SK-N-MC (cell line): ENCODE data around the gene CROCC2.

Experiments used
- DNase-seq: peaks from one replicate; pipeline ENCODE4 v3.0.0-alpha.2; 2011; ENCODE audit warnings: low read depth, low spot score
- H3K27ac ChIP-seq: fragments of 200-600 bp; sonication (generic); 2 replicates; pipeline ENCODE4 v1.5.1; 2016; ENCODE audit warnings: mixed run types
- H3K36me3 ChIP-seq: fragments of 200-600 bp; sonication (generic); 2 replicates; pipeline ENCODE4 v1.6.1; 2017; ENCODE audit warnings: antibody characterized with exemption, low read length, mixed read lengths; ENCODE audit not compliant: insufficient read depth
- H3K4me3 ChIP-seq: fragments of 200-600 bp; sonication (generic); 2 replicates; pipeline ENCODE4 v1.5.1; 2016
- H3K9ac ChIP-seq: fragments of 200-600 bp; sonication (generic); 2 replicates; pipeline ENCODE4 v1.8.0; 2017; ENCODE audit warnings: mixed run types, mixed read lengths; ENCODE audit not compliant: insufficient read length
- H3K9me3 ChIP-seq: fragments of 200-600 bp; sonication (generic); 2 replicates; pipeline ENCODE4 v1.6.1; 2017; ENCODE audit warnings: low read depth, mild to moderate bottlenecking, antibody characterized with exemption, low read length, moderate library complexity, mixed read lengths
- EZH2 ChIP-seq: fragments of 200-600 bp; sonication (generic); IDR thresholded peaks from one replicate; pipeline ENCODE4 v1.6.1; 2017; ENCODE audit warnings: antibody characterized with exemption
- FOXP2 ChIP-seq: optimal IDR thresholded peaks from 2 replicates; pipeline ENCODE3; 2011; ENCODE audit warnings: mild to moderate bottlenecking, moderate library complexity; ENCODE audit not compliant: insufficient read depth; ENCODE audit errors: extremely low read length, control extremely low read depth
- POLR2AphosphoS5 ChIP-seq: IDR thresholded peaks from 2 replicates; pipeline ENCODE4 v1.6.1; 2012; ENCODE audit warnings: mild to moderate bottlenecking, low read depth, low read length, borderline replicate concordance

Gene CROCC2

DNA sequence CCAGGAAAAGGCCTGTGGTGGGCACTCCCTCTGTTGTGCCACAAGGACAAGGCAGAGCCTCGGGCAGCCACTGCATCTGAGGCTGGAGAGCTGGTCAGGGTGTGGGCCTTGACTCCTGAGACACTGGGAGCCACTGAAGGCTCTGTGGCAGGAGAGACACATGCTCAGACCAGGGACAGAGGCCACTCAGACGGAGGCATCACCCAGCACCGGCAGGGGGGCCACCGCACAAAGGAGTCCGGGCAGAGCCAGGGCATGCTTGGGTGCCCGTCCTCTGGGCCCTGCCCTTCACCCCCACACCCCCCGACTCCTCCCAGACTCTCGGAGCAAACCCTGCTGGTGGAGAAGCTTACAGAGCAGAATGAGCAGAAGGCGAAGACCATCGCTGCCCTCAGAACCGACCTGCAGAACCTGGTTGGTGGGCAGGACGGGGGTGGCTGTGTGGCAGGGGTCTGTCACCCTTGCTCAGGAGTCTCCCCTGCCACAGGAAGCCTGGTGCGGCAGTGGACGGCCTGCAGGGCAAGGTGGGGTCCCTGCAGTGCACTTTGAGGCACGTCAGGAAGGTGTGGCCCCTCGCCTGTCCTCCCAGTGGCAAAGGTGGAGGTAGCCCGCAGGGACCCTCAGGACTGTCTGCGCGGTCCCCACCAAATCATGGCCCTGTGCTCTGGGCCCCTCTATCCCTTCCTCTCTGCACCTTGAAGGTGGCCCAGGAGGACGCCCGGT, 26.0 kb downstream of the CROCC2 start:
- TF ChIP-seq EZH2 (no peak), POLR2AphosphoS5 (no peak), FOXP2 (no peak)
- Histone ChIP-seq H3K27ac (no peak overlapping the region), H3K4me3 (no peak overlapping the region), H3K9me3 (no peaks in the 10 kb centered on the region), H3K9ac (no peak overlapping the region), H3K36me3 (no peaks in the 10 kb centered on the region)
- no peak for DNase-seq

DNA sequence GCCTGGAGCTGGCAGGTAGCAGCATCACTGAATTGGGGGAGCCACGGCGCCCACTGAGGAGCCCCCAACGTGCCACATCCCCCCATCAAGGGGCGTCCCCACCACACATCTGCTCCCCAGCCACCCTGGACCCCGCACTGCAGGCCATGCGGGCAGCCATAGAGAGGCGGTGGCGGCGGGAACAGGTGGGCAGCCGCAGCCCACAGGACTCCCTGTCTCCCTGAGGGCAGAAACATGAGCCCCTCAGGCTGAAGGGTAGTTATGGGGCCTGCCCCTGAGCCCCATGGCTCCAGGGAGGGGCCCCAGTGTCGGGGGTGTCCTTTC, 26.6 kb downstream of the CROCC2 start:
- Histone ChIP-seq H3K9ac (no peak overlapping the region), H3K27ac (no peak overlapping the region), H3K36me3 (no peaks in the 10 kb centered on the region), H3K9me3 (no peaks in the 10 kb centered on the region), H3K4me3 (no peak overlapping the region)
- TF ChIP-seq EZH2 (no peak), FOXP2 (no peak), POLR2AphosphoS5 (no peak)
- DNase-seq: no peak

DNA sequence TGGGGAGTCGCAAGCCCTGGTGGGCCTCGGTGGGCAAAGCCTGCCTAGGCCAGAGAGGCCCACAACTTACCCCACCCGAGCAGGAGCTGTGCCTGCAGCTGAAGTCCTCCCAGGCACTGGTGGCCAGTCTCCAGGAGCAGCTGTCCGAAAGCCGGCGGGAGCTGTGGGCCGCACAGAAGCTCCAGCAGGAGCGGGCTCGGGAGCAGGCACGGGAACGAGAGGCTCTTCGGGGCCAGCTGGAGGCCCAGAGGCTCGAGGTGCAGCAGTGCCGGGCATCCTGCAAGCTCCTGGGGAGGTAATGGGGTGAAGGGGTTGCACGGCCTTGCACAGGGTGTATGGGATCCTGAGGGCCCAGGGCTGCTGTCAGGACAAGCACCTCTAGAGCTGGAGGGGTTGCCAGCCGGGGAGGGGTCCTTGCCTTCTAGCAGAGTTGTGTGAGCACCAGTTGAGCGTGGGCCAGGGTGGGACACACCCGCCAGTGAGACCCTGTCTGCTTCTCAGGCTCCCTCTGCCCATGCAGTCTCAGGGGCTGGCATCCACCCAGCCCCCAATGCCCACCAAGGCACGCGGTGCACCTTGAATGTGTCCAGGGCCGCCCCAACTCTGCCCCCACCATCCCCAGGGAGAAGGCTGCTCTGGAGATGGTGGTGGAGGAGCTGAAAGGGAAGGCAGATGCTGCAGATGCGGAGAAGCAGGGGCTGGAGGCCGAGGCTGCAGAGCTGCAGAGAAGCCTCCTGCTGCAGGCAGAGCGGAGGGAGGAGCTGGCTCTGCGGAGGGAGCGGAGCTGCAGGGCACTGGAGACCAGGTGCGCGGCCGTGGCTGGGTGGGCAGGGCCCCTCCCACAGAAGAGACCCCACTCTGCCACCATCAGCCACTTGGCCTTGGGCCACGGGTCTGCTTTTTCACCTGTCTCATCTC, 27.2 kb downstream of the CROCC2 start:
- Histone ChIP-seq H3K4me3 (no peak overlapping the region), H3K9me3 (no peaks in the 10 kb centered on the region), H3K27ac (no peak overlapping the region), H3K9ac (no peak overlapping the region), H3K36me3 (no peaks in the 10 kb centered on the region)
- TF ChIP-seq POLR2AphosphoS5 (no peak), EZH2 (no peak), FOXP2 (no peak)
- no peak for DNase-seq

DNA sequence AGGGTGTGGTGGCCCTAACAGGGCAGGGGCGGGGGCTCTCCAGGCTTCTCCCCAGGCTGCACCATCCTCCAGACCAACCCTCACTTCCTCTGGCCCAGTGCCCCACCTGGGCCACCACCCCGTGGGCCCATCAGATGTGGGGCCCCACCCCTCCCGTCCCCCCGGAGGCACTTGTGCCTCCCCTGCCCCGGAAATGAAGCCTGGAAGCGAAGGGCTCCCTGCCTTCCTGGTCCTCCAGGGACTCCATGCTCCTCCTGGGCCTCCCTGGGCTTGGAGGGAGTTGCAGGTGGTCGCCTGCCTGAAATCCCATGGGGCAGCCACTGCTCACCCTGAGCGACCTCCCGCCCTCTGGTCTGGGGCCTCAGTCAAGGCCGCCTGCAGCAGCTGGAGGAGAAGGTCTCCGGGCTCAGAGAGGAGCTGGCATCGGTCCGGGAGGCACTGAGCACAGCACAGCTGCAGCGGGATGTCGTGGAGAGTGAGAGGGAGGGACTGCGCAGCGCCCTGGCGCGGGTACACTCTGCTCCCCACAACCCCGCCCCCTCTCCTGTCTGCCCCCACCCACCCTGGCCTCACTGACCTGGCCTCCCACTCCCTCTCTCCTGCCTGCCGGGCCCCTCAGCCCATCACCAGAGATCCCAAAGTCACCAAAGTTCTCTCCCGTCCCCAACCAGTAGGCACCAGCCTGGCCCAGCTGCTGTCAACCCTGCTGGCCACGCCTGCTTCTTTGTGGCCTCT, 28.0 kb downstream of the CROCC2 start:
- no peaks in the 10 kb centered on the region for H3K36me3 ChIP-seq
- H3K9ac ChIP-seq: no peak overlapping the region
- no peak for TF ChIP-seq FOXP2
- TF ChIP-seq EZH2: no peak
- TF ChIP-seq POLR2AphosphoS5: no peak
- no peak overlapping the region for H3K27ac ChIP-seq
- DNase-seq: no peak
- no peak overlapping the region for H3K4me3 ChIP-seq
- H3K9me3 ChIP-seq: no peaks in the 10 kb centered on the region

DNA sequence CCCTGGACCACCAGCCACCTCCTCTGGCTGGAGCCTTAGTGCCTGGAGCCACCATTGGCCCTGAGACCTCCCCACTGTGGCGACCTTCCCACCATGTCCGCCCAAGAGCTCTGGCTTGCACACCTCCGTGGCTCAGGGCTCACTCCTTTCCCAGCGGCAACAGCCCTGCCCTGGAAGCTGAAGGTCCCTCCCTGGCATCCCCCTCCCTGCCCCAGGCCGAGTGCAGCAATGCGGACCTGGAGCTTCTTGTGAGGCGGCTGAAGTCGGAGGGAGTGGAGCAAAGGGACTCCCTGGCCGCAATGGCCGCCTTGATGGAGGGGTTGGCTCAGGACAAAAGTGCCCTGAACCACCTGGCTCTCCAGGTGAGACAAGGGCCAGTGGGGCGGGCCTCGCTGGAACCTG, 28.6 kb downstream of the CROCC2 start:
- no peak for DNase-seq
- Histone ChIP-seq H3K27ac (no peak overlapping the region), H3K9me3 (no peaks in the 10 kb centered on the region), H3K4me3 (no peak overlapping the region), H3K36me3 (no peaks in the 10 kb centered on the region), H3K9ac (no peak overlapping the region)
- TF ChIP-seq EZH2 (no peak), FOXP2 (no peak), POLR2AphosphoS5 (no peak)

DNA sequence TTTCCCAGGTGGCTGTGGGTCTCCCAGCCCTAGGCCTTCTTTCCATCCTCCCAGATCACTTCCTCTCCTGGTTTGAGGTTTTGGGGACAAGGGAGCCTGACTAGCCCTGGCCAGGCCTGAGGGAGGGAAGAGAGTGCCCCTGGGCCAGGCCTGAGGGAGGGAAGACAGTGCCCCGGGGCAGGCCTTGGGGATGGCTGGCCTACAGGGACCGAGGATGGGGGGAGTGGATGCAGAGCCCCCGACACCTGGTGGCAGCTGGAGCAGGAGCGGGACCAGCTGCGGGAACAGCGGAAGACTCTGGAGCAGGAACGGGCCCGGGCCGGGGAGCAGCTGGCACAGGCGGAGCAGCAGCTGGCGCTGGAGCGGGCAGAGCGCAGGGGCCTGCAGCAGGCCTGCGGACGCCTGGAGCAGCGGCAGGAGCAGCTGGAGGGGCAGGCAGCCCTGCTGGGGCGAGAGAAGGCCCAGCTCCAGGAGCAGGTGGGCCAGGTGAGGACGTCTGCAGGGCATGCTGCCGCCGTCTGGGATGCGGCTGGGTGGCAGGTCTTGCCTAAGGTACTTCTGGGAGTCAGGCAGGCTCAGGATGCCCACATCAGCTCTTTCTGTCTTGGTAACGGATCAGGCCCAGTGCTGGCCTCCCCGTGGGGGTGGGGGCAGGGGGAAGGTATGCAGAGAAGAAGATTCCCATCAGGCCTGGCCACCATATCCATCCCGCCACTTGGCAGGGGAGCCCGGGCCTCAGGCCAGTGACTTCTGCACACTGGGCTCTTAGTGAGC, 29.2 kb downstream of the CROCC2 start:
- no peak overlapping the region for H3K9ac ChIP-seq

DNA sequence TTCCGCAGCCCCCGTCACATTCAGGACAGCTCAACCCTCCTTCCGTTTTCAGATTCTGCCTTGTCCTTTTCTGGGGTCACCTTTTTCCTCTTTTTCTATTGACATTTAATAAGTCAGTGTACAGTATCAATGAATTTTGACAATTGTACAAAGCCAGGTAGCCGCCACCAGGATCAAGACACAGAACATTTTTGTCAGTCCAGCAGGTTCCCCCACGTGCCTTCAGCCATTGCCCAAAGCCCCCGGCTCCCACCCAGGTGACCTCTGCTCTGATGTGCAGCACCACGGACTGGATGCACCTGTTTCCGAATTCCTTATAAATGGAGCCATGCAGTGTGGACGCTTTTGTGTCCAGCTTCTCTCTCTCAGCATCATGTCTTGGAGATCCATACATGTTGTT, 30.0 kb downstream of the CROCC2 start:
- no peak overlapping the region for H3K9ac ChIP-seq
- H3K9me3 ChIP-seq: no peaks in the 10 kb centered on the region
- no peaks in the 10 kb centered on the region for H3K36me3 ChIP-seq
- no peak for DNase-seq
- H3K4me3 ChIP-seq: no peak overlapping the region
- TF ChIP-seq FOXP2: no peak
- no peak for TF ChIP-seq EZH2
- no peak for TF ChIP-seq POLR2AphosphoS5
- H3K27ac ChIP-seq: no peak overlapping the region

More for the DNA sequence above, 29.2 kb downstream of the CROCC2 start:
- Histone ChIP-seq H3K4me3 (no peak overlapping the region), H3K27ac (no peak overlapping the region), H3K9me3 (no peaks in the 10 kb centered on the region), H3K36me3 (no peaks in the 10 kb centered on the region)
- no peak for TF ChIP-seq POLR2AphosphoS5
- no peak for TF ChIP-seq EZH2
- no peak for TF ChIP-seq FOXP2
- DNase-seq: no peak
